ENCODE measurements around the gene PGM2.

Gene PGM2

GRCh38 chr4:37830640-37831039 lies 4.2 kb downstream of the PGM2 start:
- no peak for ATAC-seq
- no peak overlapping the region for H3K4me3 Mint-ChIP-seq
- H3K27ac Mint-ChIP-seq = no peak overlapping the region
- H3K4me1 Mint-ChIP-seq = peaks cover 28% of the 10 kb centered on the region
- no peaks in the 10 kb centered on the region for H3K27me3 Mint-ChIP-seq
- H3K36me3 Mint-ChIP-seq = peaks cover 36% of the 10 kb centered on the region
- H3K9me3 Mint-ChIP-seq = no peaks in the 10 kb centered on the region

GRCh38 chr4:37835031-37835430 lies 8.5 kb downstream of the PGM2 start:
- H3K9me3 Mint-ChIP-seq = no peaks in the 10 kb centered on the region
- no peaks in the 10 kb centered on the region for H3K27me3 Mint-ChIP-seq
- no peak for ATAC-seq
- H3K27ac Mint-ChIP-seq = no peak overlapping the region
- H3K4me3 Mint-ChIP-seq = no peak overlapping the region
- peaks cover 58% of the 10 kb centered on the region for H3K36me3 Mint-ChIP-seq
- H3K4me1 Mint-ChIP-seq = peaks cover 18% of the 10 kb centered on the region

- Mint-ChIP-seq H3K27ac (no peak overlapping the region), H3K9me3 (no peaks in the 10 kb centered on the region), H3K27me3 (no peaks in the 10 kb centered on the region), H3K36me3 (peaks cover 51% of the 10 kb centered on the region), H3K4me1 (peaks cover 18% of the 10 kb centered on the region), H3K4me3 (no peak overlapping the region)
- ATAC-seq = no peak
These were observed 9.3 kb downstream of the PGM2 start for GRCh38 chr4:37835806-37836205.

- Mint-ChIP-seq H3K27ac (no peak overlapping the region), H3K4me3 (no peak overlapping the region), H3K36me3 (peaks cover 51% of the 10 kb centered on the region), H3K27me3 (no peaks in the 10 kb centered on the region), H3K9me3 (no peaks in the 10 kb centered on the region), H3K4me1 (peaks cover 18% of the 10 kb centered on the region)
- ATAC-seq = no peak
These were observed 9.8 kb downstream of the PGM2 start for GRCh38 chr4:37836274-37836673.

GRCh38 chr4:37836838-37837440 lies 10.5 kb downstream of the PGM2 start:
- ATAC-seq = no peak
- H3K36me3 Mint-ChIP-seq = peaks cover 50% of the 10 kb centered on the region
- peaks cover 18% of the 10 kb centered on the region for H3K4me1 Mint-ChIP-seq
- H3K27me3 Mint-ChIP-seq = no peaks in the 10 kb centered on the region
- H3K27ac Mint-ChIP-seq = peak overlapping the region; percentile 33
- no peak overlapping the region for H3K4me3 Mint-ChIP-seq
- no peaks in the 10 kb centered on the region for H3K9me3 Mint-ChIP-seq

- H3K27ac Mint-ChIP-seq = peak overlapping the region; percentile 33
- ATAC-seq = no peak
- H3K9me3 Mint-ChIP-seq = no peaks in the 10 kb centered on the region
- H3K4me1 Mint-ChIP-seq = peaks cover 18% of the 10 kb centered on the region
- peaks cover 46% of the 10 kb centered on the region for H3K36me3 Mint-ChIP-seq
- no peaks in the 10 kb centered on the region for H3K27me3 Mint-ChIP-seq
- H3K4me3 Mint-ChIP-seq = no peak overlapping the region
These were observed 11.0 kb downstream of the PGM2 start for GRCh38 chr4:37837446-37837845.

GRCh38 chr4:37839426-37839825 lies 12.9 kb downstream of the PGM2 start:
- Mint-ChIP-seq H3K4me3 (no peak overlapping the region), H3K27me3 (no peaks in the 10 kb centered on the region), H3K4me1 (peaks cover 18% of the 10 kb centered on the region), H3K27ac (no peak overlapping the region), H3K36me3 (peaks cover 61% of the 10 kb centered on the region), H3K9me3 (no peaks in the 10 kb centered on the region)
- ATAC-seq = no peak

- no peak overlapping the region for H3K4me3 Mint-ChIP-seq
- no peak for ATAC-seq
- H3K9me3 Mint-ChIP-seq = no peaks in the 10 kb centered on the region
- H3K27ac Mint-ChIP-seq = no peak overlapping the region
- H3K4me1 Mint-ChIP-seq = no peaks in the 10 kb centered on the region
- no peaks in the 10 kb centered on the region for H3K27me3 Mint-ChIP-seq
- peaks cover 52% of the 10 kb centered on the region for H3K36me3 Mint-ChIP-seq
These were observed 17.7 kb downstream of the PGM2 start for GRCh38 chr4:37844204-37844603.

GRCh38 chr4:37845201-37845600 lies 18.7 kb downstream of the PGM2 start:
- Mint-ChIP-seq H3K9me3 (no peaks in the 10 kb centered on the region), H3K4me1 (no peaks in the 10 kb centered on the region), H3K4me3 (no peak overlapping the region), H3K27me3 (no peaks in the 10 kb centered on the region), H3K27ac (no peak overlapping the region), H3K36me3 (peaks cover 51% of the 10 kb centered on the region)
- no peak for ATAC-seq

- Mint-ChIP-seq H3K27ac (no peak overlapping the region), H3K4me1 (peaks cover 13% of the 10 kb centered on the region), H3K36me3 (peaks cover 47% of the 10 kb centered on the region), H3K9me3 (no peaks in the 10 kb centered on the region), H3K27me3 (no peaks in the 10 kb centered on the region), H3K4me3 (no peak overlapping the region)
- no peak for ATAC-seq
These were observed 20.9 kb downstream of the PGM2 start for GRCh38 chr4:37847311-37847884.

GRCh38 chr4:37852376-37852775 lies 25.9 kb downstream of the PGM2 start:
- H3K9me3 Mint-ChIP-seq = no peaks in the 10 kb centered on the region
- no peak for ATAC-seq
- H3K4me3 Mint-ChIP-seq = no peak overlapping the region
- H3K36me3 Mint-ChIP-seq = peaks cover 41% of the 10 kb centered on the region
- no peaks in the 10 kb centered on the region for H3K27me3 Mint-ChIP-seq
- H3K4me1 Mint-ChIP-seq = peaks cover 17% of the 10 kb centered on the region
- no peak overlapping the region for H3K27ac Mint-ChIP-seq

GRCh38 chr4:37858112-37858511 lies 31.6 kb downstream of the PGM2 start:
- no peak for ATAC-seq
- no peaks in the 10 kb centered on the region for H3K9me3 Mint-ChIP-seq
- no peaks in the 10 kb centered on the region for H3K4me1 Mint-ChIP-seq
- H3K36me3 Mint-ChIP-seq = peaks cover 36% of the 10 kb centered on the region
- no peaks in the 10 kb centered on the region for H3K27me3 Mint-ChIP-seq
- no peak overlapping the region for H3K27ac Mint-ChIP-seq
- no peak overlapping the region for H3K4me3 Mint-ChIP-seq

GRCh38 chr4:37858872-37859271 lies 32.4 kb downstream of the PGM2 start:
- ATAC-seq = no peak
- H3K9me3 Mint-ChIP-seq = no peaks in the 10 kb centered on the region
- no peaks in the 10 kb centered on the region for H3K27me3 Mint-ChIP-seq
- no peak overlapping the region for H3K4me3 Mint-ChIP-seq
- no peaks in the 10 kb centered on the region for H3K4me1 Mint-ChIP-seq
- no peak overlapping the region for H3K27ac Mint-ChIP-seq
- H3K36me3 Mint-ChIP-seq = peaks cover 30% of the 10 kb centered on the region

- Mint-ChIP-seq H3K4me3 (no peak overlapping the region), H3K27ac (no peak overlapping the region), H3K27me3 (no peaks in the 10 kb centered on the region), H3K4me1 (peaks cover 8% of the 10 kb centered on the region), H3K9me3 (no peaks in the 10 kb centered on the region), H3K36me3 (peaks cover 20% of the 10 kb centered on the region)
- no peak for ATAC-seq
These were observed 33.8 kb downstream of the PGM2 start for GRCh38 chr4:37860266-37860665.

GRCh38 chr4:37862961-37863360 lies 36.5 kb downstream of the PGM2 start:
- no peaks in the 10 kb centered on the region for H3K9me3 Mint-ChIP-seq
- peaks cover 39% of the 10 kb centered on the region for H3K36me3 Mint-ChIP-seq
- H3K27ac Mint-ChIP-seq = no peak overlapping the region
- H3K4me3 Mint-ChIP-seq = no peak overlapping the region
- ATAC-seq = no peak
- peaks cover 8% of the 10 kb centered on the region for H3K4me1 Mint-ChIP-seq
- H3K27me3 Mint-ChIP-seq = no peaks in the 10 kb centered on the region

GRCh38 chr4:37864786-37865185 lies 38.3 kb downstream of the PGM2 start:
- H3K27ac Mint-ChIP-seq = no peak overlapping the region
- peaks cover 50% of the 10 kb centered on the region for H3K36me3 Mint-ChIP-seq
- no peak for ATAC-seq
- H3K4me1 Mint-ChIP-seq = peaks cover 8% of the 10 kb centered on the region
- H3K9me3 Mint-ChIP-seq = no peaks in the 10 kb centered on the region
- no peaks in the 10 kb centered on the region for H3K27me3 Mint-ChIP-seq
- no peak overlapping the region for H3K4me3 Mint-ChIP-seq
